ENCODE results near the gene ICE1.

Gene ICE1
- long read RNA-seq, partial matches to known transcripts: 20 of 27 reads
- long read RNA-seq, other reads (novel, unspliced or antisense): 6 of 27 reads

- DNase-seq (ENCODE audit: low read depth in 1 of 2, low spot score in 1 of 2): peak; percentile 95 to 97
- Histone ChIP-seq H3K27me3 (ENCODE audit: insufficient read depth, poor library complexity, severe bottlenecking) (no peaks in the 10 kb centered on the region), H3K4me3 (replicated peaks; ENCODE audit: insufficient read depth, low read length) (peak within 1 kb of the TSS; percentile 92), H3K27ac (replicated peaks) (peak within 1 kb of the TSS; percentile 99)
- peak; percentile 57; the same call in 1 of the 2 replicates for TF ChIP-seq POLR2AphosphoS5 (IDR thresholded peaks at IDR 0.05; ENCODE audit: low read depth)
- TF ChIP-seq GABPA (IDR thresholded peaks at IDR 0.05; ENCODE audit: low read depth): no peak
These were observed at the start of gene ICE1 for GRCh38 chr5:5421961-5422818. Gene ICE1, plus strand, starts transcription at chr5:5422677. Its CDS starts 239 bp downstream, at chr5:5422916.

- no peak overlapping the region for H3K4me3 ChIP-seq (replicated peaks; ENCODE audit: insufficient read depth, low read length)
- H3K27ac ChIP-seq (replicated peaks): no peak overlapping the region
- no peaks in the 10 kb centered on the region for H3K27me3 ChIP-seq (ENCODE audit: insufficient read depth, poor library complexity, severe bottlenecking)
- TF ChIP-seq SPI1 (IDR thresholded peaks at IDR 0.05; ENCODE audit: borderline replicate concordance, low read depth) (no peak), REST (IDR thresholded peaks at IDR 0.05; ENCODE audit: insufficient replicate concordance, low read depth) (no peak), GABPA (IDR thresholded peaks at IDR 0.05; ENCODE audit: low read depth) (no peak), POLR2AphosphoS5 (IDR thresholded peaks at IDR 0.05; ENCODE audit: low read depth) (no peak), CTCF (IDR thresholded peaks at IDR 0.05; ENCODE audit: insufficient read depth, low read length) (no peak)
- no peak for DNase-seq (ENCODE audit: low read depth in 1 of 2, low spot score in 1 of 2)
These were observed 49.5 kb upstream of the ICE1 start for GRCh38 chr5:5372930-5373329.

- no peak for TF ChIP-seq REST (IDR thresholded peaks at IDR 0.05; ENCODE audit: insufficient replicate concordance, low read depth)
- TF ChIP-seq POLR2AphosphoS5 (IDR thresholded peaks at IDR 0.05; ENCODE audit: low read depth): no peak
- TF ChIP-seq SPI1 (IDR thresholded peaks at IDR 0.05; ENCODE audit: borderline replicate concordance, low read depth): no peak
- TF ChIP-seq CTCF (IDR thresholded peaks at IDR 0.05; ENCODE audit: insufficient read depth, low read length): no peak
- no peak for TF ChIP-seq GABPA (IDR thresholded peaks at IDR 0.05; ENCODE audit: low read depth)
- Histone ChIP-seq H3K27me3 (ENCODE audit: insufficient read depth, poor library complexity, severe bottlenecking) (no peaks in the 10 kb centered on the region), H3K4me3 (replicated peaks; ENCODE audit: insufficient read depth, low read length) (no peak overlapping the region), H3K27ac (replicated peaks) (no peak overlapping the region)
- no peak for DNase-seq (ENCODE audit: low read depth in 1 of 2, low spot score in 1 of 2)
These were observed 49.0 kb upstream of the ICE1 start for GRCh38 chr5:5373351-5373989.

- Histone ChIP-seq H3K27me3 (ENCODE audit: insufficient read depth, poor library complexity, severe bottlenecking) (no peaks in the 10 kb centered on the region), H3K4me3 (replicated peaks; ENCODE audit: insufficient read depth, low read length) (no peak overlapping the region), H3K27ac (replicated peaks) (no peak overlapping the region)
- no peak for DNase-seq (ENCODE audit: low read depth in 1 of 2, low spot score in 1 of 2)
- no peak for TF ChIP-seq SPI1 (IDR thresholded peaks at IDR 0.05; ENCODE audit: borderline replicate concordance, low read depth)
- TF ChIP-seq GABPA (IDR thresholded peaks at IDR 0.05; ENCODE audit: low read depth): no peak
- TF ChIP-seq REST (IDR thresholded peaks at IDR 0.05; ENCODE audit: insufficient replicate concordance, low read depth): no peak
- TF ChIP-seq POLR2AphosphoS5 (IDR thresholded peaks at IDR 0.05; ENCODE audit: low read depth): no peak
- no peak for TF ChIP-seq CTCF (IDR thresholded peaks at IDR 0.05; ENCODE audit: insufficient read depth, low read length)
These were observed 48.3 kb upstream of the ICE1 start for GRCh38 chr5:5374009-5374715.

All from HL-60 (cell line).